GM21723 (cell line): ENCODE results near the gene PLEKHN1.

Source experiments
- ATAC-seq: cut with Tn5 transposase; IDR thresholded peaks from one replicate; pipeline ENCODE4 v1.9.1; 2021; ENCODE audit warnings: mild to moderate bottlenecking, moderate library complexity; ENCODE audit not compliant: unreplicated experiment

Gene PLEKHN1

DNA sequence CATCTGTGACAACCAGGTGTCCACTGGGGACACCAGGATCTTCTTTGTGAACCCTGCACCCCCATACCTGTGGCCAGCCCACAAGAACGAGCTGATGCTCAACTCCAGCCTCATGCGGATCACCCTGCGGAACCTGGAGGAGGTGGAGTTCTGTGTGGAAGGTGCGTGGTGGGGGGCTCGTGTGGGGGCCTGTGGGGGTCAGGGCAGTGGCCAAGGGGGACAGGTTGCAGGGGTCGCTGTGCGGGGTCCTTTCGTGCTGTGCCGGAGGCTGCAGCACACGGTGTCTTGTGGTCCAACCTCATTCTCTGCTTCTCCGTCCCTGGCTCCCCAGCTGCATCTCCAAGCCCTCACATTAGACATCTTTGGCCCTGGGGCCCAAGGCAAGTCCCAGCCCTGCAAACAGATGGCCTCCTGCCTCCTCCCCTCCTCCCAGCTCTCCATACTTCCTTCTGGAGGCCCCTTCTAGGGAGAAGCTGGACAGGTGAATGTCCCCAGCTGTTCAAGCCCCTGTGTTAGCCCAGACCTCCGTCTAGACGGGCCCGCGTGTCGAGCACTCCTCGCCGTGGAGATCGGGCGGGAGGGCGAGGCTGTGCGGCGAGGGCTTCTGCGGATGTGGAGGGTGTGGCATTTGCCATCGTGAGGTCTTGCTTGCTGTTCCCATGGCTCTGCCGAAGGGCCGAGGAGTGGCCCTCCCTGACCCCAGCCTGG, 56.2 kb downstream of the PLEKHN1 start:
- no peak for ATAC-seq

DNA sequence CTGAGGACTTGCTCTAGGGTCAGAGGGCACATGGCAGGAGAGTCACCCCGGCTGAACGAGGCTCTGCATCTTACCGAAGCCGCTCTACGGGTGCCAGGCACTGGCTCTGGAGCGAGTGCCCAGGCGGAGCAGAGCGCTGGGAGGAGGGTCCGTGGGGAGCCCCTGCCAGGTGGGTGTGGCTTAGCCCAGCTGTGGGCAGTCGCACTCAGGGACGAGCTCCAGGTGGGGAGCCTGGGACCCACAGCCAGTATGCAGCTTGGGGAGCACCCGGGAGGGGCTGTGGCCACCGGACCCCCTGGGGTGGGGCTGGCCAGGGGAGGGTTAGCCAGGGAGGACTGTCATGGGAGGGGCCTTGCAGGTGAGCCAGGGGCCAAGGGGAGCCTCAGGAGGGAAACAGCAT, 57.4 kb downstream of the PLEKHN1 start:
- no peak for ATAC-seq

DNA sequence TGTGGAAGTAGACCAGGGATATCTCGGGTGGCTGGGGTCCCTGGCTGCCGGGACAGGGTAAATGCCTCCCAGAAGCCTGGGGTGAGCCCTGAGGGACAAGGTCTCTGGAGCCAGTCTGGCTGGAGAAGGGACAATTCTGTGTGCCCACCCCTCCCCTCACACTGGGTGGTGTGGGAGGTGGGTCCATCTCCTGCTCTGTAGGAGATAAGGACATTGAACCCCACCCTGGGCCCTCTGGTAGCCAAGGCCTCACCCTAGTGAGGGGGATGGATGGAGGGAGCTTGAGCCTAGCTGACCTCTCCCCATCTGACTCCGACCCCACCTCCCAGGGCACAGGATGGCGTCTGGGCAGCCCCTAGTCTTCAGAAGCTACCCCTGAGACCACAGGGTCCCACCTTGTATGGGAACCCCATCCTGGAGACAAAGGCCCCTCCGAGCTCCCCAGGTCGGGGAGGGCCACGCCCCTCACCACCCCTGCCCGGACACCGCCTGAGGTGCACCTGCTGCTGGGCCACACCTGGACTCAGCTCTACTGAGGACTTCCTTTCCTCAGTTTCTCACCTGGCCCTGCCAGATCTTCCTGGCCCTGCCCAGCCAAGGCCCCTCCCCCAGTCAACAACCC, 58.0 kb downstream of the PLEKHN1 start:
- ATAC-seq, result no peak

DNA sequence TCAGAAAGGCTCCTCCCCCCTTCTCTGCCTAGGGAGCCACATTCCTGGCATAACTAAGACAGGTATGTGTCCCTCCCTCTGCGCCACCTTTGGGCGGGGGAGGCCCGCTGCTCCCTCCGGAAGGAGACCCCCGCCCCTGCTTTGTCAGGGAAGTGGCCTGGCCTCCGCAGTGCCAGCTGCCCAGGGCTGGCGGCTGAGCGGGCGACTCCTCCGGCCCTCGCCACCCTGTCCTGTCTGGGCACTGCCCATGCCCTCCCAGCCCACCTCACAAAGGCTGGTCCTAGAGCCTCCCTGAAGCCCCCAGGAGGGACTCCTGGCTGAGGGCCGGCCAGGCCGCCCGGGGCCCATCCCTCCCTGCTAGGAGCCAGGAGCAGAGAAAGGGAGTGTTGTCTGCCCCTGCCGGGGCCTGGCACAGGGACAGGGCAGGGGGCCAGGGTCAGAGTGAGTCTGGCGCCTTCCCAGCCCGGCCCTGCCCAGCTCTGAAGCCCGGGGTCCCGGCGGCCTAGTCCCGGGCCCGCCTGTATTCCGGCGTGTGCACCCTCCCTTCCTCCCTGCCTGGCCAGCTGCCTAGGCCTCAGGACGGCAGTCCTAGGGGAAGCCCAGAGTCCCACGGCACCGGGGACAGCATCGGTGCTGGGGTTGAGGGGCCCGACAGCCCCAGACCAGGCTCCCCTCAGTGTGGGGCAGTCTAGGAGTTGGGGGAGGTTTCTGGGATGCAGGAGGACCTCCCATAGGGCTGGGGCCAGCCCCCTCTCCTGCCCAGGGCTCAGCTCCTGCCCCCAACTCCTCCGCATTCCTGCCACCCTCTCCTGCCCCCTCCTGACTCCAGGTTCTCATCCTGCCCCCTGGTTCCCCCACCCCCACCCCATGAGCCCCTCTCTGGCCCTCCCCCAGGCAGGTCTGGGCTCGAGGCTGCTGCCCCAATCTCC, 58.8 kb downstream of the PLEKHN1 start:
- ATAC-seq, result no peak
